OCI-M2 (cell line): ENCODE measurements around the gene RELL1.
"Not testable (repeated sequence)": the region's sequence is repeated elsewhere in the genome, so short reads cannot be mapped to it uniquely, and the experiment has no call there.

Source experiments
- DNase-seq: peaks from one replicate; lab custom pipeline; 2025; ENCODE audit not compliant: unreplicated experiment; lab: John Stamatoyannopoulos, UW

RELL1 gene

GRCh38 chr4:37693450-37694190, 7.4 kb upstream of the RELL1 start:
- DNase-seq, result no peak

- no peak for DNase-seq
Measured at GRCh38 chr4:37693030-37693429, 6.9 kb upstream of the RELL1 start.

GRCh38 chr4:37690976-37691375, 4.8 kb upstream of the RELL1 start:
- no peak for DNase-seq

- DNase-seq, result no peak
Measured at GRCh38 chr4:37689353-37690095, 3.3 kb upstream of the RELL1 start.

GRCh38 chr4:37687681-37688080, 1.5 kb upstream of the RELL1 start:
- no peak for DNase-seq

- peak; percentile 46 for DNase-seq
Measured at GRCh38 chr4:37687194-37687562, 1.0 kb upstream of the RELL1 start.

- no peak for DNase-seq
Measured at GRCh38 chr4:37685823-37686372, 278 bp downstream of the RELL1 start.

- no peak for DNase-seq
Measured at GRCh38 chr4:37685161-37685822, 884 bp downstream of the RELL1 start.

- DNase-seq, result no peak
Measured at GRCh38 chr4:37684154-37684553, 2.0 kb downstream of the RELL1 start.

- DNase-seq, result no peak
Measured at GRCh38 chr4:37682701-37683401, 3.3 kb downstream of the RELL1 start.

GRCh38 chr4:37680089-37680488, 6.1 kb downstream of the RELL1 start:
- no peak for DNase-seq

- no peak for DNase-seq
Measured at GRCh38 chr4:37679301-37679700, 6.9 kb downstream of the RELL1 start.

GRCh38 chr4:37678624-37679023, 7.6 kb downstream of the RELL1 start:
- no peak for DNase-seq

GRCh38 chr4:37675587-37676290, 10.4 kb downstream of the RELL1 start:
- no peak for DNase-seq

- DNase-seq, result no peak
Measured at GRCh38 chr4:37674439-37674838, 11.7 kb downstream of the RELL1 start.

GRCh38 chr4:37673538-37674192, 12.5 kb downstream of the RELL1 start:
- no peak for DNase-seq

- DNase-seq, result no peak
Measured at GRCh38 chr4:37671072-37671471, 15.1 kb downstream of the RELL1 start.

GRCh38 chr4:37670249-37670648, 15.9 kb downstream of the RELL1 start:
- DNase-seq, result no peak

- DNase-seq, result not testable (repeated sequence)
Measured at GRCh38 chr4:37669124-37669523, 17.1 kb downstream of the RELL1 start.
